PFSK-1 (cell line): ENCODE data around the gene PPP4R2.

ENCODE experiments used
- FOXP2 ChIP-seq: optimal IDR thresholded peaks from 2 replicates; pipeline ENCODE3; 2011; ENCODE audit warnings: borderline replicate concordance, control low read depth, inconsistent platforms; ENCODE audit not compliant: insufficient read depth; ENCODE audit errors: extremely low read length, extremely low read depth
- POLR2AphosphoS5 ChIP-seq: IDR thresholded peaks from 2 replicates; pipeline ENCODE4 v1.6.1; 2012; ENCODE audit warnings: low read depth, mild to moderate bottlenecking, control low read depth, low read length, moderate library complexity
- SIN3A ChIP-seq: IDR thresholded peaks from 2 replicates; pipeline ENCODE4 v1.6.1; 2012; ENCODE audit warnings: mild to moderate bottlenecking, low read length, moderate library complexity, borderline replicate concordance; ENCODE audit not compliant: insufficient read depth
- TAF1 ChIP-seq: IDR thresholded peaks from 2 replicates; pipeline ENCODE4 v1.6.1; 2012; ENCODE audit warnings: low read length, control low read depth, borderline replicate concordance; ENCODE audit not compliant: insufficient read depth
- TF ChIP-seq, protein P1 (sequence below), 2 experiments: IDR thresholded peaks; 2 replicates each; pipeline versions ENCODE4 v1.6.1 to v1.8.0; 2011 to 2012; ENCODE audit warnings: low read depth in 2 of 2, low read length in 2 of 2, control low read depth in 1 of 2, inconsistent platforms in 1 of 2, mild to moderate bottlenecking in 1 of 2, moderate library complexity in 1 of 2; ENCODE audit not compliant: insufficient read depth in 1 of 2

DNA sequence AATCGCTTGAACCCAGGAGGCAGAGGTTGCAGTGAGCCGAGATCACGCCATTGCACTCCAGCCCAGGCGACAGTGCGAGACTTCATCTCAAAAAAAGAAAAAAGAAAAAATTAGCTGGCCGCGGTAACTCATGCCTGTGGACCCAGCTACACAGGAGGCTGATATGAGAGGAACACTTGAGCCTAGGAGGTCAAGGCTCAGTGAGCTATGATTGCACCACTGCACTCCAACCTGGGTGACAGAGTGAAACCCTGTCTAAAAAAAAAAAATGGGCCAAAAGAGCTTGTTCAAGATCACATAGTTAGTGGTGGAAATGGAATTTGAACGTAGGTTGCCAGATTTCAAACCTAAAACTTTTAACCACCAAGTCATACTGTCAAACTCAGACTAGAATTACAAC, 46.2 kb upstream of the PPP4R2 start:
- no peak for TF ChIP-seq POLR2AphosphoS5
- no peak for TF ChIP-seq TAF1
- TF ChIP-seq SIN3A, result no peak
- TF ChIP-seq, protein P1, sequence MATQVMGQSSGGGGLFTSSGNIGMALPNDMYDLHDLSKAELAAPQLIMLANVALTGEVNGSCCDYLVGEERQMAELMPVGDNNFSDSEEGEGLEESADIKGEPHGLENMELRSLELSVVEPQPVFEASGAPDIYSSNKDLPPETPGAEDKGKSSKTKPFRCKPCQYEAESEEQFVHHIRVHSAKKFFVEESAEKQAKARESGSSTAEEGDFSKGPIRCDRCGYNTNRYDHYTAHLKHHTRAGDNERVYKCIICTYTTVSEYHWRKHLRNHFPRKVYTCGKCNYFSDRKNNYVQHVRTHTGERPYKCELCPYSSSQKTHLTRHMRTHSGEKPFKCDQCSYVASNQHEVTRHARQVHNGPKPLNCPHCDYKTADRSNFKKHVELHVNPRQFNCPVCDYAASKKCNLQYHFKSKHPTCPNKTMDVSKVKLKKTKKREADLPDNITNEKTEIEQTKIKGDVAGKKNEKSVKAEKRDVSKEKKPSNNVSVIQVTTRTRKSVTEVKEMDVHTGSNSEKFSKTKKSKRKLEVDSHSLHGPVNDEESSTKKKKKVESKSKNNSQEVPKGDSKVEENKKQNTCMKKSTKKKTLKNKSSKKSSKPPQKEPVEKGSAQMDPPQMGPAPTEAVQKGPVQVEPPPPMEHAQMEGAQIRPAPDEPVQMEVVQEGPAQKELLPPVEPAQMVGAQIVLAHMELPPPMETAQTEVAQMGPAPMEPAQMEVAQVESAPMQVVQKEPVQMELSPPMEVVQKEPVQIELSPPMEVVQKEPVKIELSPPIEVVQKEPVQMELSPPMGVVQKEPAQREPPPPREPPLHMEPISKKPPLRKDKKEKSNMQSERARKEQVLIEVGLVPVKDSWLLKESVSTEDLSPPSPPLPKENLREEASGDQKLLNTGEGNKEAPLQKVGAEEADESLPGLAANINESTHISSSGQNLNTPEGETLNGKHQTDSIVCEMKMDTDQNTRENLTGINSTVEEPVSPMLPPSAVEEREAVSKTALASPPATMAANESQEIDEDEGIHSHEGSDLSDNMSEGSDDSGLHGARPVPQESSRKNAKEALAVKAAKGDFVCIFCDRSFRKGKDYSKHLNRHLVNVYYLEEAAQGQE (IDR thresholded peaks at IDR 0.05; ENCODE audit: insufficient read depth in 1 of 2, low read depth in 2 of 2, low read length in 2 of 2), result no peak
- no peak for TF ChIP-seq FOXP2
